Neuronal stem cell (in vitro differentiated cells): ENCODE data around the gene UBE2F.
A peak's percentile ranks its signal among the peaks of the same experiment; 100 is the strongest.

ENCODE experiments used
- DNase-seq: peaks from one replicate; pipeline ENCODE4 v3.0.0-alpha.2; 2013; ENCODE audit warnings: low spot score
- H2AFZ ChIP-seq: one replicate; pipeline ENCODE4 v1.6.1; 2013; ENCODE audit warnings: mild to moderate bottlenecking, low read length, inconsistent platforms
- H2AK5ac ChIP-seq: 2 replicates; pipeline ENCODE4 v1.6.1; 2013; ENCODE audit warnings: low read depth, mild to moderate bottlenecking, inconsistent platforms, low read length, moderate library complexity, mixed read lengths
- H2BK120ac ChIP-seq: 2 replicates; pipeline ENCODE4 v1.6.1; 2013; ENCODE audit warnings: low read depth, mild to moderate bottlenecking, inconsistent platforms, low read length, moderate library complexity, mixed read lengths
- H2BK12ac ChIP-seq: one replicate; pipeline ENCODE4 v1.6.1; 2013; ENCODE audit warnings: low read length, inconsistent platforms
- H2BK15ac ChIP-seq: 2 replicates; pipeline ENCODE4 v1.6.1; 2013; ENCODE audit warnings: mild to moderate bottlenecking, low read length, inconsistent platforms, mixed read lengths
- H2BK5ac ChIP-seq: one replicate; pipeline ENCODE4 v1.6.1; 2013; ENCODE audit warnings: inconsistent platforms, mild to moderate bottlenecking, low read length, moderate library complexity
- H3K14ac ChIP-seq: one replicate; pipeline ENCODE4 v1.6.1; 2013; ENCODE audit warnings: low read length, inconsistent platforms
- H3K18ac ChIP-seq: 2 replicates; pipeline ENCODE4 v1.6.1; 2013; ENCODE audit warnings: low read length, inconsistent platforms
- H3K23ac ChIP-seq: 2 replicates; pipeline ENCODE4 v1.6.1; 2013; ENCODE audit warnings: low read depth, mild to moderate bottlenecking, mixed read lengths, low read length, inconsistent platforms; ENCODE audit not compliant: poor library complexity
- H3K27ac ChIP-seq: replicated peaks from 3 replicates; pipeline ENCODE4 v1.5.1; 2013; ENCODE audit warnings: low read length, inconsistent platforms
- H3K27me3 ChIP-seq, 3 experiments: 2 replicates each; pipeline ENCODE4 v1.6.1; 2013; ENCODE audit warnings: low read length in 3 of 3, mild to moderate bottlenecking in 2 of 3, inconsistent platforms in 1 of 3, low read depth in 1 of 3, mixed read lengths in 1 of 3, moderate library complexity in 1 of 3; ENCODE audit not compliant: control insufficient read depth in 3 of 3, insufficient read depth in 3 of 3
- H3K36me3 ChIP-seq, 2 donors: replicated peaks in 1 of 2; 2 replicates each; pipeline ENCODE4 v1.6.1; 2013; ENCODE audit warnings: low read length in 2 of 2; ENCODE audit not compliant: control insufficient read depth in 2 of 2, insufficient read depth in 2 of 2
- H3K4ac ChIP-seq: 2 replicates; pipeline ENCODE4 v1.6.1; 2013; ENCODE audit warnings: inconsistent platforms, mild to moderate bottlenecking, low read length, moderate library complexity
- H3K4me1 ChIP-seq, 2 donors: 1 replicate in 1 of 2; 2 replicates in 1 of 2; pipeline ENCODE4 v1.6.1; 2013; ENCODE audit warnings: low read length in 2 of 2, low read depth in 1 of 2; ENCODE audit not compliant: control insufficient read depth in 2 of 2, insufficient read depth in 1 of 2
- H3K4me2 ChIP-seq: one replicate; pipeline ENCODE4 v1.6.1; 2013; ENCODE audit warnings: mild to moderate bottlenecking, low read length, inconsistent platforms; ENCODE audit not compliant: insufficient read depth, poor library complexity, severe bottlenecking
- H3K4me3 ChIP-seq, 2 donors: 2 replicates each; pipeline ENCODE4 v1.5.1; 2013; ENCODE audit warnings: low read length in 2 of 2, mild to moderate bottlenecking in 2 of 2, inconsistent platforms in 1 of 2, moderate library complexity in 1 of 2
- H3K79me1 ChIP-seq: one replicate; pipeline ENCODE4 v1.6.1; 2013; ENCODE audit warnings: low read depth, mild to moderate bottlenecking, inconsistent platforms, low read length, moderate library complexity
- H3K9ac ChIP-seq: one replicate; pipeline ENCODE4 v1.6.1; 2013; ENCODE audit warnings: mild to moderate bottlenecking, low read depth, low read length, inconsistent platforms; ENCODE audit not compliant: poor library complexity
- H3K9me3 ChIP-seq, 2 donors: replicated peaks in 1 of 2; 2 replicates each; pipeline versions ENCODE3 to v1.6.1; 2013; ENCODE audit warnings: low read length in 2 of 2, mild to moderate bottlenecking in 2 of 2, inconsistent platforms in 1 of 2, low read depth in 1 of 2, mixed read lengths in 1 of 2, moderate library complexity in 1 of 2; ENCODE audit not compliant: control insufficient read depth in 2 of 2, insufficient read depth in 1 of 2
- H4K8ac ChIP-seq: one replicate; pipeline ENCODE4 v1.6.1; 2013; ENCODE audit warnings: low read depth, mild to moderate bottlenecking, inconsistent platforms, low read length, moderate library complexity
- H4K91ac ChIP-seq: one replicate; pipeline ENCODE4 v1.6.1; 2013; ENCODE audit warnings: low read length, low read depth, mild to moderate bottlenecking, inconsistent platforms; ENCODE audit not compliant: poor library complexity
- WGBS, 2 donors: extraction: QIAGEN DNeasy Blood & Tissue Kit; methylation state at CpG; one replicate each; pipeline ENCODE4 v1.1.7; 2013; ENCODE audit warnings: missing lambda C conversion rate in 2 of 2, mixed read lengths in 1 of 2; ENCODE audit not compliant: insufficient read length in 2 of 2, insufficient replicate concordance in 1 of 2; ENCODE audit errors: extremely low coverage in 2 of 2; 5-methylcytosine and 5-hydroxymethylcytosine counted together

The UBE2F gene

GRCh38 chr2:238020816-238021215 is 54.0 kb downstream of the UBE2F start:
- Histone ChIP-seq H3K4ac (no peak overlapping the region), H3K36me3 (peaks cover 7 to 55% of the 10 kb centered on the region in 2 donors), H3K18ac (no peak overlapping the region), H3K9ac (peak overlapping the region; percentile 50), H3K4me1 (no peaks in the 10 kb centered on the region), H2BK15ac (no peak overlapping the region), H4K8ac (no peak overlapping the region), H3K27me3 (no peaks in the 10 kb centered on the region), H2BK12ac (no peak overlapping the region), H3K4me2 (no peak overlapping the region), H3K4me3 (no peak overlapping the region), H3K27ac (no peak overlapping the region), H2BK5ac (no peak overlapping the region), H2AK5ac (no peak overlapping the region), H2AFZ (no peak overlapping the region), H3K9me3 (peaks cover 0 to under 1% of the 10 kb centered on the region in 2 donors), H2BK120ac (no peak overlapping the region), H4K91ac (no peak overlapping the region), H3K79me1 (no peaks in the 10 kb centered on the region), H3K14ac (no peak overlapping the region), H3K23ac (no peak overlapping the region)
- WGBS, 2 donors: no CpG with 5 or more reads among the region's 9 CpGs
- DNase-seq: no peak

DNA sequence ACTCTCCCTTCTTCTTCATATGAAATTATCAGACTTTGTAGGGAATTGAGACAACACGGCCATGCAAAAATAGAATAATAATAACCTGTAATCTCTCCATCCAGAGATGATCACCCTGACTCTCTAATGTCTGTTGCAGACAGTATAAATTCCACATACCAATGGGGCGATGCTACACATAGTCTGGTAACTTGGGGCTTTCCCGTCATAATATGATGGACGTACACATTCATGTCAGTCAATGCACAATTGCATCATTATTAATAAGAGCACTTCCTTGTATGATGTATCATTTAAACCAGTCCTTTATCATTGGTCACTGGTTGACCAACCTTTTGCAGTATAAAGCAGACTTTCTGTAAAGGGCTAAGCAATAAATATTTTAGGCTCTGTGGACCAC is 54.5 kb downstream of the UBE2F start:
- H4K8ac ChIP-seq: no peak overlapping the region
- H2AK5ac ChIP-seq: no peak overlapping the region
- WGBS, 2 donors: no CpG with 5 or more reads among the region's 4 CpGs
- no peak overlapping the region for H2BK5ac ChIP-seq
- H3K18ac ChIP-seq: no peak overlapping the region
- no peak overlapping the region for H3K4me3 ChIP-seq
- no peak overlapping the region for H2AFZ ChIP-seq
- no peaks in the 10 kb centered on the region for H3K79me1 ChIP-seq
- H3K27ac ChIP-seq: no peak overlapping the region
- no peak overlapping the region for H3K9ac ChIP-seq
- H2BK15ac ChIP-seq: no peak overlapping the region
- no peaks in the 10 kb centered on the region for H3K9me3 ChIP-seq
- H3K27me3 ChIP-seq: no peaks in the 10 kb centered on the region
- H4K91ac ChIP-seq: no peak overlapping the region
- no peak overlapping the region for H3K23ac ChIP-seq
- peaks cover 7 to 52% of the 10 kb centered on the region in 2 donors for H3K36me3 ChIP-seq
- no peaks in the 10 kb centered on the region for H3K4me1 ChIP-seq
- no peak overlapping the region for H2BK12ac ChIP-seq
- no peak for DNase-seq
- H3K4ac ChIP-seq: no peak overlapping the region
- no peak overlapping the region for H3K4me2 ChIP-seq
- H3K14ac ChIP-seq: no peak overlapping the region
- no peak overlapping the region for H2BK120ac ChIP-seq

- peaks cover 4 to 56% of the 10 kb centered on the region in 2 donors for H3K36me3 ChIP-seq
- DNase-seq: no peak
These were observed 55.9 kb downstream of the UBE2F start for GRCh38 chr2:238022594-238023157.

GRCh38 chr2:238023608-238024007 is 56.8 kb downstream of the UBE2F start:
- no peak overlapping the region for H2BK15ac ChIP-seq
- H3K14ac ChIP-seq: no peak overlapping the region
- H3K9me3 ChIP-seq: no peaks in the 10 kb centered on the region
- H2BK120ac ChIP-seq: no peak overlapping the region
- no peak overlapping the region for H3K23ac ChIP-seq
- peaks cover 7 to 50% of the 10 kb centered on the region in 2 donors for H3K36me3 ChIP-seq
- no peak overlapping the region for H3K4ac ChIP-seq
- no peak overlapping the region for H2AFZ ChIP-seq
- H3K27me3 ChIP-seq: no peaks in the 10 kb centered on the region
- no peak overlapping the region for H4K8ac ChIP-seq
- H4K91ac ChIP-seq: no peak overlapping the region
- DNase-seq: no peak
- no peak overlapping the region for H3K4me3 ChIP-seq
- no peak overlapping the region for H3K9ac ChIP-seq
- no peaks in the 10 kb centered on the region for H3K4me1 ChIP-seq
- H2BK5ac ChIP-seq: no peak overlapping the region
- H3K4me2 ChIP-seq: no peak overlapping the region
- no peaks in the 10 kb centered on the region for H3K79me1 ChIP-seq
- H2AK5ac ChIP-seq: no peak overlapping the region
- no peak overlapping the region for H2BK12ac ChIP-seq
- no peak overlapping the region for H3K18ac ChIP-seq
- H3K27ac ChIP-seq: no peak overlapping the region
- WGBS, 2 donors: no CpG with 5 or more reads among the region's 2 CpGs

More at GRCh38 chr2:238022594-238023157, 55.9 kb downstream of the UBE2F start:
- no peaks in the 10 kb centered on the region for H3K9me3 ChIP-seq
- H2AK5ac ChIP-seq: no peak overlapping the region
- no peak overlapping the region for H2AFZ ChIP-seq
- no peaks in the 10 kb centered on the region for H3K4me1 ChIP-seq
- WGBS, 2 donors: no CpG with 5 or more reads among the region's 5 CpGs
- H3K4me3 ChIP-seq: no peak overlapping the region
- no peak overlapping the region for H3K4me2 ChIP-seq
- H2BK15ac ChIP-seq: no peak overlapping the region
- H3K27me3 ChIP-seq: no peaks in the 10 kb centered on the region
- no peak overlapping the region for H3K23ac ChIP-seq
- no peak overlapping the region for H2BK120ac ChIP-seq
- H3K9ac ChIP-seq: no peak overlapping the region
- H4K8ac ChIP-seq: no peak overlapping the region
- H4K91ac ChIP-seq: no peak overlapping the region
- H2BK5ac ChIP-seq: no peak overlapping the region
- no peaks in the 10 kb centered on the region for H3K79me1 ChIP-seq
- H3K14ac ChIP-seq: no peak overlapping the region
- no peak overlapping the region for H3K18ac ChIP-seq
- no peak overlapping the region for H2BK12ac ChIP-seq
- H3K4ac ChIP-seq: no peak overlapping the region
- no peak overlapping the region for H3K27ac ChIP-seq
